Prostate gland (tissue), 2 donors: ENCODE measurements around the gene TOX3. TPM values are rescaled to one million over a fixed set of nuclear protein-coding genes. Genes with fewer than 3 reads are reported as not detected.

Experiments used
- DNase-seq: peaks from one replicate; pipeline ENCODE4 v3.0.0-alpha.2; 2019; ENCODE audit warnings: low spot score
- H3K27ac ChIP-seq, 2 donors: fragments of 200-600 bp; sonication (generic); 2 replicates each; pipeline ENCODE4 v1.5.1; 2017 to 2019
- H3K27me3 ChIP-seq: fragments of 200-600 bp; sonication (generic); replicated peaks from 2 replicates; pipeline ENCODE4 v1.5.1; 2019; ENCODE audit not compliant: insufficient read depth
- H3K36me3 ChIP-seq, 2 donors: fragments of 200-600 bp; sonication (generic); 1 replicate in 1 of 2; 2 replicates in 1 of 2; pipeline versions ENCODE4 v1.5.1 to v1.8.1; 2017 to 2019
- H3K4me1 ChIP-seq: fragments of 200-600 bp; sonication (generic); replicated peaks from 2 replicates; pipeline ENCODE4 v1.5.1; 2019
- H3K4me3 ChIP-seq, 2 donors: fragments of 200-600 bp; sonication (generic); 2 replicates each; pipeline ENCODE4 v1.5.1; 2017 to 2019
- H3K9me3 ChIP-seq: fragments of 200-600 bp; sonication (generic); 2 replicates; pipeline ENCODE4 v1.5.1; 2017
- CTCF ChIP-seq, 4 experiments: fragments of 200-600 bp in 2 of 4; fragments of 450-650 bp in 2 of 4; sonication (generic) in 2 of 4; IDR thresholded peaks; 1 replicate in 3 of 4; 2 replicates in 1 of 4; pipeline ENCODE4 v1.5.1; 2016 to 2019; ENCODE audit warnings: antibody characterized with exemption in 4 of 4, mild to moderate bottlenecking in 2 of 4, moderate library complexity in 2 of 4
- POLR2A ChIP-seq: fragments of 450-650 bp; IDR thresholded peaks from one replicate; pipeline ENCODE4 v1.6.1; 2016; ENCODE audit warnings: antibody characterized with exemption, mild to moderate bottlenecking
- POLR2AphosphoS5 ChIP-seq: sonication (generic); formaldehyde crosslinking; IDR thresholded peaks from one replicate; pipeline ENCODE4 v1.6.1; 2017; ENCODE audit warnings: antibody characterized with exemption
- WGBS: methylation state at CpG from one replicate; pipeline ENCODE4 v1.1.5; 2018; 5-methylcytosine and 5-hydroxymethylcytosine counted together
- intact Hi-C: fragments of 100-400 bp; cut with DNase I; formaldehyde crosslinking; loops from one replicate; pipeline ENCODE4 v1.14.2; 2022
- total RNA-seq, 2 donors: library from RNA; depleted of rRNA; stranded (reverse); fragments of >200 nt; gene quantifications; one replicate each; pipeline ENCODE4 v1.1.0, GENCODE V29; 2016

TOX3 gene
- total RNA-seq, 2 donors from 2014 or later = 0.57 to 1.7 TPM

GRCh38 chr16:52480237-52480636 is 66.7 kb downstream of the TOX3 start:
- intact Hi-C loops = no loop called here
- no peak for TF ChIP-seq CTCF (IDR thresholded peaks at IDR 0.05)
- TF ChIP-seq POLR2A = no peak
- no peak for TF ChIP-seq POLR2AphosphoS5
- WGBS = 31% methylated on average over 3 of the region's 3 CpGs

GRCh38 chr16:52476111-52476510 is 70.8 kb downstream of the TOX3 start:
- WGBS = 89% methylated on average over 2 of the region's 2 CpGs
- intact Hi-C loops = no loop called here

More at GRCh38 chr16:52480237-52480636, 66.7 kb downstream of the TOX3 start:
- H3K27ac ChIP-seq = no peak overlapping the region
- H3K4me3 ChIP-seq = no peak overlapping the region
- no peaks in the 10 kb centered on the region for H3K27me3 ChIP-seq
- DNase-seq = no peak
- no peaks in the 10 kb centered on the region for H3K36me3 ChIP-seq
- no peaks in the 10 kb centered on the region for H3K4me1 ChIP-seq
- no peaks in the 10 kb centered on the region for H3K9me3 ChIP-seq

GRCh38 chr16:52474679-52475078 is 72.3 kb downstream of the TOX3 start:
- intact Hi-C loops = no loop called here
- Histone ChIP-seq H3K9me3 (no peaks in the 10 kb centered on the region), H3K4me3 (no peak overlapping the region), H3K4me1 (no peaks in the 10 kb centered on the region), H3K27ac (no peak overlapping the region), H3K27me3 (no peaks in the 10 kb centered on the region), H3K36me3 (no peaks in the 10 kb centered on the region)
- 89% methylated on average over 4 of the region's 4 CpGs for WGBS
- DNase-seq = no peak
- TF ChIP-seq CTCF (IDR thresholded peaks at IDR 0.05) (no peak), POLR2AphosphoS5 (no peak), POLR2A (no peak)

More at GRCh38 chr16:52476111-52476510, 70.8 kb downstream of the TOX3 start:
- H3K27ac ChIP-seq = no peak overlapping the region
- H3K9me3 ChIP-seq = no peaks in the 10 kb centered on the region
- H3K4me1 ChIP-seq = no peaks in the 10 kb centered on the region
- no peaks in the 10 kb centered on the region for H3K27me3 ChIP-seq
- no peak for DNase-seq
- no peaks in the 10 kb centered on the region for H3K36me3 ChIP-seq
- no peak for TF ChIP-seq POLR2A
- no peak for TF ChIP-seq CTCF (IDR thresholded peaks at IDR 0.05)
- H3K4me3 ChIP-seq = no peak overlapping the region

GRCh38 chr16:52473096-52473495 is 73.8 kb downstream of the TOX3 start:
- no peaks in the 10 kb centered on the region for H3K9me3 ChIP-seq
- DNase-seq = no peak
- 83% methylated on average over 5 of the region's 5 CpGs for WGBS
- H3K27me3 ChIP-seq = no peaks in the 10 kb centered on the region
- H3K36me3 ChIP-seq = no peaks in the 10 kb centered on the region
- H3K4me3 ChIP-seq = no peak overlapping the region
- H3K27ac ChIP-seq = no peak overlapping the region
- intact Hi-C loops = no loop called here
- no peaks in the 10 kb centered on the region for H3K4me1 ChIP-seq
- no peak for TF ChIP-seq POLR2A
- no peak for TF ChIP-seq POLR2AphosphoS5
- TF ChIP-seq CTCF (IDR thresholded peaks at IDR 0.05) = no peak

GRCh38 chr16:52471650-52472370 is 75.1 kb downstream of the TOX3 start:
- intact Hi-C loops = no loop called here
- H3K4me1 ChIP-seq = no peaks in the 10 kb centered on the region
- no peak overlapping the region for H3K27ac ChIP-seq
- DNase-seq = no peak
- no peaks in the 10 kb centered on the region for H3K9me3 ChIP-seq
- no peak overlapping the region for H3K4me3 ChIP-seq
- 82% methylated on average over 7 of the region's 7 CpGs for WGBS
- no peaks in the 10 kb centered on the region for H3K36me3 ChIP-seq
- H3K27me3 ChIP-seq = no peaks in the 10 kb centered on the region
- no peak for TF ChIP-seq POLR2A
- TF ChIP-seq POLR2AphosphoS5 = no peak
- TF ChIP-seq CTCF (IDR thresholded peaks at IDR 0.05) = no peak
